Adrenal gland (tissue), 5 donors: ENCODE measurements around the gene MON1B.

Experiments used
- CTCF ChIP-seq, 6 experiments: fragments of 450-650 bp in 4 of 6; fragments of 200-600 bp in 2 of 6; sonication (generic) in 1 of 6; IDR thresholded peaks; 1 replicate in 5 of 6; 2 replicates in 1 of 6; pipeline versions ENCODE4 v1.5.1 to v1.8.0; 2016 to 2021; ENCODE audit warnings: antibody characterized with exemption in 6 of 6, mild to moderate bottlenecking in 2 of 6, moderate library complexity in 1 of 6
- POLR2A ChIP-seq, 2 donors: fragments of 450-650 bp; IDR thresholded peaks; one replicate each; pipeline ENCODE4 v1.6.1; 2017; ENCODE audit warnings: antibody characterized with exemption in 2 of 2, mild to moderate bottlenecking in 2 of 2, moderate library complexity in 1 of 2
- donor health status: DM: no; HTN: no; CAD: no.

GRCh38 chr16:77190190-77190477 lies 856 bp upstream of the MON1B start:
- no peak for TF ChIP-seq CTCF (IDR thresholded peaks at IDR 0.05)
- TF ChIP-seq POLR2A (IDR thresholded peaks at IDR 0.05) = no peak
